Measurements from ENCODE around the gene DLGAP1. TPM values are rescaled to one million over a fixed set of nuclear protein-coding genes. Genes with fewer than 3 reads are reported as not detected.

Gene DLGAP1
- total RNA-seq, 1 donor from 2014 or later = 3.2 TPM

GRCh38 chr18:3593904-3594759 lies 861.0 kb downstream of the DLGAP1 start:
- no peaks in the 10 kb centered on the region for H3K36me3 ChIP-seq
- H3K27ac ChIP-seq = peak overlapping the region; percentile 94
- H3K27me3 ChIP-seq = no peaks in the 10 kb centered on the region
- H3K9me3 ChIP-seq = no peaks in the 10 kb centered on the region
- intact Hi-C loops (cut with DNase I) = loop anchor here (2.0 kb wide), 1 partner anchor 145 kb away; no protein-coding TSS in a partner anchor
- DNase-seq (ENCODE audit: extremely low spot score in 2 of 2) = peak in 1 of 2 donors; percentile 98
- peaks cover 47% of the 10 kb centered on the region for H3K4me1 ChIP-seq
- peak overlapping the region; percentile 45 to 53 for H3K4me3 ChIP-seq
- TF ChIP-seq POLR2AphosphoS5 (IDR thresholded peaks at IDR 0.05; ENCODE audit: insufficient read depth in 1 of 2, low read depth in 1 of 2) = peak; percentile 79 to 89
- peak in 1 of 2 donors; percentile 44 for TF ChIP-seq POLR2A (IDR thresholded peaks at IDR 0.05)
- TF ChIP-seq CTCF (IDR thresholded peaks at IDR 0.05) = peak; percentile 28 to 88 (median 86)

- intact Hi-C loops (cut with DNase I) = no loop called here
- no peak for DNase-seq (ENCODE audit: extremely low spot score in 2 of 2)
- no peaks in the 10 kb centered on the region for H3K36me3 ChIP-seq
- peak overlapping the region; percentile 45 to 53 for H3K4me3 ChIP-seq
- peaks cover 47% of the 10 kb centered on the region for H3K4me1 ChIP-seq
- H3K27me3 ChIP-seq = no peaks in the 10 kb centered on the region
- H3K9me3 ChIP-seq = no peaks in the 10 kb centered on the region
- H3K27ac ChIP-seq = peak overlapping the region; percentile 94
- TF ChIP-seq CTCF (IDR thresholded peaks at IDR 0.05) = no peak
- TF ChIP-seq POLR2A (IDR thresholded peaks at IDR 0.05) = no peak
- no peak for TF ChIP-seq POLR2AphosphoS5 (IDR thresholded peaks at IDR 0.05; ENCODE audit: insufficient read depth in 1 of 2, low read depth in 1 of 2)
Measured at GRCh38 chr18:3593381-3593903, 861.7 kb downstream of the DLGAP1 start.

- intact Hi-C loops (cut with DNase I) = no loop called here
- peaks cover 43% of the 10 kb centered on the region for H3K4me1 ChIP-seq
- H3K9me3 ChIP-seq = no peaks in the 10 kb centered on the region
- DNase-seq (ENCODE audit: extremely low spot score in 2 of 2) = no peak
- no peak overlapping the region for H3K4me3 ChIP-seq
- no peaks in the 10 kb centered on the region for H3K27me3 ChIP-seq
- peak overlapping the region; percentile 94 for H3K27ac ChIP-seq
- no peaks in the 10 kb centered on the region for H3K36me3 ChIP-seq
- peak in 1 of 3 experiments; percentile 3 for TF ChIP-seq CTCF (IDR thresholded peaks at IDR 0.05)
- no peak for TF ChIP-seq POLR2A (IDR thresholded peaks at IDR 0.05)
Measured at GRCh38 chr18:3592864-3593263, 862.2 kb downstream of the DLGAP1 start.

GRCh38 chr18:3590096-3590630 lies 864.9 kb downstream of the DLGAP1 start:
- TF ChIP-seq POLR2A (IDR thresholded peaks at IDR 0.05) = no peak
- no peak for TF ChIP-seq CTCF (IDR thresholded peaks at IDR 0.05)
- no peak for TF ChIP-seq POLR2AphosphoS5 (IDR thresholded peaks at IDR 0.05; ENCODE audit: insufficient read depth in 1 of 2, low read depth in 1 of 2)
- Histone ChIP-seq H3K27me3 (no peaks in the 10 kb centered on the region), H3K4me3 (no peak overlapping the region), H3K4me1 (peaks cover 17% of the 10 kb centered on the region), H3K27ac (no peak overlapping the region), H3K36me3 (no peaks in the 10 kb centered on the region), H3K9me3 (no peaks in the 10 kb centered on the region)
- no peak for DNase-seq (ENCODE audit: extremely low spot score in 2 of 2)
- intact Hi-C loops (cut with DNase I) = no loop called here
